Naive B cell (primary cell): ENCODE results near the gene CCDC167. TPM values are rescaled to one million over a fixed set of nuclear protein-coding genes. Genes with fewer than 3 reads are reported as not detected.

Experiments used
- ATAC-seq, 2 donors: fragments of 150-1000 bp; cut with Tn5 transposase; 2 replicates each; pipeline ENCODE4 v1.10.0; 2021; ENCODE audit warnings: low read depth in 2 of 2, mild to moderate bottlenecking in 2 of 2, moderate library complexity in 2 of 2
- DNase-seq: peaks from one replicate; pipeline ENCODE4 v3.0.0; 2022
- H3K27ac Mint-ChIP-seq, 6 donors: one replicate each; pipeline ENCODE4 v1.8.0; 2020 to 2022; ENCODE audit warnings: mild to moderate bottlenecking in 6 of 6, mixed read lengths in 6 of 6, moderate library complexity in 5 of 6, inconsistent platforms in 2 of 6
- H3K27me3 Mint-ChIP-seq, 3 donors: one replicate each; pipeline ENCODE4 v1.8.0; 2021 to 2022; ENCODE audit warnings: mixed read lengths in 3 of 3, mild to moderate bottlenecking in 1 of 3
- H3K36me3 Mint-ChIP-seq, 2 donors: one replicate each; pipeline ENCODE4 v1.8.0; 2020 to 2022; ENCODE audit warnings: mixed read lengths in 2 of 2, inconsistent platforms in 1 of 2, mild to moderate bottlenecking in 1 of 2
- H3K4me1 Mint-ChIP-seq, 3 donors: one replicate each; pipeline ENCODE4 v1.8.0; 2020 to 2022; ENCODE audit warnings: mixed read lengths in 3 of 3, inconsistent platforms in 1 of 3, mild to moderate bottlenecking in 1 of 3, moderate library complexity in 1 of 3
- H3K4me3 Mint-ChIP-seq, 8 donors: one replicate each; pipeline ENCODE4 v1.8.0; 2020 to 2022; ENCODE audit warnings: mild to moderate bottlenecking in 8 of 8, mixed read lengths in 8 of 8, moderate library complexity in 8 of 8, inconsistent platforms in 2 of 8
- H3K9me3 Mint-ChIP-seq, 7 donors: one replicate each; pipeline ENCODE4 v1.8.0; 2020 to 2022; ENCODE audit warnings: mixed read lengths in 7 of 7, mild to moderate bottlenecking in 5 of 7, inconsistent platforms in 2 of 7, moderate library complexity in 1 of 7
- polyA plus RNA-seq, 6 donors: library from polyadenylated mRNA; unstranded; fragments of 300-500 nt; fragmentation: Illumina TruSeq; gene quantifications; one replicate each; pipeline ENCODE4 v1.2.3, GENCODE V29; 2021; ENCODE audit warnings: low read depth in 6 of 6

The CCDC167 gene
- polyA plus RNA-seq, result 10 to 100 TPM; 35.2 to 61.3 (median 52.4) TPM

DNA sequence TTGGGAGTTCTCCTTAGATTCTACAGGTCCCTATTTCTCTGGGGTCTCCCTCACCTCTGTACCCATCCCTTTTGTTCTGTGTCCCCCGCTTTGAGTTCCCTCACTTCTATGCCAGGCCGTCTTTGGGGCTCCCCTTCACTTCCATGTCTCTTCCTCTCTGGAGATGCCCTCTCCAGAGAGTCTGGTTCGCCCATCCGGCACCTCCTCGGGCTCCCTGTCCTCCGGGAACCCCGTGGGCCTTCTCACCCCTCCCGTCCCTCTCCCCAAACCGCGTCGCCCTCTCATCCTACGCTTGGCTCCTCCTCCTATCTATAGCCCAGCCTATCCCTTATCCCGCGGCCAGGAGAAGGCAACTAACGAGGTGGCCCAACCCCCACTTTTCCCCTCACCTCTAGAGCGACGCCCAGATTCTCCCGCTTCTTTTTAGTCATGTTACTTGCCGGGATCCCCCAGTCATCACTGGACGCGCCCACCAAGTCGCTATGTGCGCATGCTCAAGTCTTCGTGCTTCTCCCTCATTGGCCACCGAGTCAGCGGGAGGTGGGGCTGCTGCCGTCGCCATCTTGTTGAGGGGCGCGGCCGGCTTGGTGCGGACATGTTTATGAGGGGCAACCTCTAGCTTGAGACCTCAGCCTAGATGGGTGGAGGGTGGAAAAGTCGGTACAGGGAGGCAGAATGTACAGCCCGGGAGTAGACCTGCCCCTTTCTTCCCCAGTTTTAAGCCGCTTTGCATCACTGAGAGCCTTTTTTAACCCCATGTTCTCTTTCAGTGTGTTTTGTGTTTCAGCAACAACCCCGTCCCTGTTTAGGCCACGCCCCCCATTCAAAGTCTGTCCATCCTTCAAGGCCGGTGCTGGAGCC is at the start of gene CCDC167:
Gene CCDC167, minus strand, starts transcription at position 461 of the 861 bp plus-strand sequence. Its CDS starts 30 bp downstream, at position 431.
- DNase-seq (peak; percentile 92), ATAC-seq (peak; percentile 53 to 73)
- H3K27ac Mint-ChIP-seq, result peak within 1 kb of the TSS; percentile 96 to 99 (median 98)
- peak within 1 kb of the TSS; percentile 86 to 100 (median 97) for H3K4me3 Mint-ChIP-seq
- no peaks in the 10 kb centered on the region for H3K36me3 Mint-ChIP-seq
- H3K9me3 Mint-ChIP-seq, result no peaks in the 10 kb centered on the region
- H3K4me1 Mint-ChIP-seq, result peaks cover 41 to 79% (median 48%) of the 10 kb centered on the region in 3 donors
- no peaks in the 10 kb centered on the region for H3K27me3 Mint-ChIP-seq

GRCh38 chr6:37549154-37549553 is 49.5 kb upstream of the CCDC167 start:
- DNase-seq (no peak), ATAC-seq (peak in 1 of 2 donors; percentile 11)
- H3K9me3 Mint-ChIP-seq, result no peaks in the 10 kb centered on the region
- no peaks in the 10 kb centered on the region for H3K36me3 Mint-ChIP-seq
- peak overlapping the region in 5 of 6 donors; percentile 24 to 88 (median 72) for H3K27ac Mint-ChIP-seq
- no peaks in the 10 kb centered on the region for H3K27me3 Mint-ChIP-seq
- H3K4me1 Mint-ChIP-seq, result peaks cover 63 to 96% (median 64%) of the 10 kb centered on the region in 3 donors
- peak overlapping the region in 5 of 8 donors; percentile 25 to 77 (median 58) for H3K4me3 Mint-ChIP-seq

DNA sequence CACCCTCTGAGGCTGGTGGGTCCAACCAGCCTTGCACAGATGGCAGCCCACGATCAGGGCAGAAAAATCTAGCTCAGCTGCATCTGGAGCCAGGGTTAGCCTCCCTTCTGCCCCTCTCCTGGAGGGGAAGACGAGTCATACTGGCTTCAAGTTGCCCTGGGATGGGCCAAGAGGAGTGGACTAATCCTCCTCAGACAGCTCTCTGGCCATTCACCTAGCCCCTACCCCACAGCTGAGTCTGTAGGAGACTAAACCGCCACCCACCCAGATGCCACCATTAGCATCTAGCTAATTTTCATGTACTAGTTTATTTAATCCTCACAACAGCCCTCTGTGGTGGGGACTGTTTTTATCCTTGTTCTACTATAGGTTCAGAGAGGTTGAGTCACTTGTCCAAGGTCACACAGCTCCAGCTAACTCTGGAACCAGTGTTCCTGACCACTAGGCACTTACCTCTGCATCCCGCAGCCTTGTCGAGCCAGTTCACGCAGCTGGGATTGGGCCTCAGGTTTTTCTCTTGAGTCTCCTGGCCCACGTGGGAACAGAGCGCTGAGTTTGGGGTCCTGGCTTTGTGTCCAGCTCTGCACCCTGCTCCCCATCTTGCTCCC is 48.5 kb upstream of the CCDC167 start:
- peak overlapping the region in 5 of 8 donors; percentile 7 to 89 (median 48) for H3K4me3 Mint-ChIP-seq
- peaks cover 63 to 96% (median 64%) of the 10 kb centered on the region in 3 donors for H3K4me1 Mint-ChIP-seq
- no peaks in the 10 kb centered on the region for H3K27me3 Mint-ChIP-seq
- no peaks in the 10 kb centered on the region for H3K36me3 Mint-ChIP-seq
- peak overlapping the region in 4 of 6 donors; percentile 68 to 96 (median 84) for H3K27ac Mint-ChIP-seq
- ATAC-seq (no peak), DNase-seq (no peak)
- no peaks in the 10 kb centered on the region for H3K9me3 Mint-ChIP-seq

DNA sequence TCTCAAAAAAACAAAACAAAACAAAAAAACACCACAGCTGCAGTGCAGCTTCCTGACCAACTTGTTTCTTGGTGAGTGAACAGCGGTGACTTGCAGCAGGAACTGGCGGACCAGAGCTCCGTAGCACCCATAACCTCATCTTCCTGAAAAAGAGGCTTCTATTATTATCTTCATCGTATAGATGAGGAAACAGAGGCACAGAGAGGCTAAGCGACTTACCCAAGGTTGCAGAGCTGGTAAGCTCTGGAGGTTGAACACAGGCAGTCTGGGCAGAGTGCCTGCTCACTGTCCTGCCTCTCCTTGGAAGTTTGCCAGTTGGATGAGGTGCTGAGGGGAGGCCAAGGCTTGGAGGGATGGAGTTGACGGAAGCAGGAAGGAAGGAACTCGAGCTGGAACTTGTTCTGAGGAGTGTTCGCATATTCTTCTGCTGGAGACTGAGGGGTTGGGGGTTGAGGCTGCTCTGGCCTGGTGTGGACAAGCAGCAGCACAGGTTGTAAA is 47.9 kb upstream of the CCDC167 start:
- Mint-ChIP-seq H3K27ac (peak overlapping the region in 5 of 6 donors; percentile 82 to 97 (median 96)), H3K9me3 (no peaks in the 10 kb centered on the region), H3K4me1 (peaks cover 66 to 95% (median 67%) of the 10 kb centered on the region in 3 donors), H3K4me3 (peak overlapping the region; percentile 1 to 89 (median 40)), H3K27me3 (no peaks in the 10 kb centered on the region), H3K36me3 (no peaks in the 10 kb centered on the region)
- DNase-seq, result peak; percentile 51
- peak; percentile 73 to 79 for ATAC-seq

GRCh38 chr6:37546141-37546871 is 46.6 kb upstream of the CCDC167 start:
- peaks cover 66 to 91% (median 70%) of the 10 kb centered on the region in 3 donors for H3K4me1 Mint-ChIP-seq
- H3K36me3 Mint-ChIP-seq, result no peaks in the 10 kb centered on the region
- no peak for ATAC-seq
- H3K9me3 Mint-ChIP-seq, result no peaks in the 10 kb centered on the region
- H3K27ac Mint-ChIP-seq, result peak overlapping the region in 4 of 6 donors; percentile 57 to 89 (median 78)
- no peaks in the 10 kb centered on the region for H3K27me3 Mint-ChIP-seq
- no peak for DNase-seq
- H3K4me3 Mint-ChIP-seq, result peak overlapping the region in 4 of 8 donors; percentile 16 to 59 (median 39)

- no peak for DNase-seq
- peak overlapping the region; percentile 71 to 91 (median 79) for H3K27ac Mint-ChIP-seq
- H3K4me1 Mint-ChIP-seq, result peaks cover 65 to 90% (median 78%) of the 10 kb centered on the region in 3 donors
- H3K36me3 Mint-ChIP-seq, result no peaks in the 10 kb centered on the region
- H3K27me3 Mint-ChIP-seq, result no peaks in the 10 kb centered on the region
- peak; percentile 47 to 52 for ATAC-seq
- H3K4me3 Mint-ChIP-seq, result peak overlapping the region in 6 of 8 donors; percentile 11 to 88 (median 44)
- no peaks in the 10 kb centered on the region for H3K9me3 Mint-ChIP-seq
Observed at GRCh38 chr6:37544530-37544929, 44.8 kb upstream of the CCDC167 start.

DNA sequence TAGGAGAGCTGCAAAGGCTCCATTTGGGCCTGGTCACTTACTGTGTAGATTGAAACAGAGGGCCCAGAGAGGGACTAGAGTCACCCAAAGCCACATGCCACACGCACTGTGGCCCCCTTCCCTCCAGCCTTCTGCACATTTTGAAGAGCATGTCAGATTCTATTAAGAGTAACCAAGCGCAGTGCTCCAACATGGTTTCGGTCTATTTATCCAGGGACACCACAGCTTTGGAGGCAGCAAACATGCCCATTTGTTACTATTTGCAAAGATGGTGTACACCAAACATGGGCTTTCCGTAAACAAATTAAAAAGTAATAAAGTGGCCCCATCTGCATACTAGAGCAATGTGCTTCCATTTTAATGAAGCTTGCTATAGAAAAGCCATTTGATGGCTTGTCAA is 43.7 kb upstream of the CCDC167 start:
- ATAC-seq, result no peak
- Mint-ChIP-seq H3K9me3 (no peaks in the 10 kb centered on the region), H3K4me1 (peaks cover 58 to 90% (median 69%) of the 10 kb centered on the region in 3 donors), H3K27me3 (no peaks in the 10 kb centered on the region), H3K27ac (peak overlapping the region in 3 of 6 donors; percentile 14 to 87 (median 64)), H3K36me3 (no peaks in the 10 kb centered on the region), H3K4me3 (peak overlapping the region in 3 of 8 donors; percentile 25 to 39 (median 37))
- no peak for DNase-seq

DNA sequence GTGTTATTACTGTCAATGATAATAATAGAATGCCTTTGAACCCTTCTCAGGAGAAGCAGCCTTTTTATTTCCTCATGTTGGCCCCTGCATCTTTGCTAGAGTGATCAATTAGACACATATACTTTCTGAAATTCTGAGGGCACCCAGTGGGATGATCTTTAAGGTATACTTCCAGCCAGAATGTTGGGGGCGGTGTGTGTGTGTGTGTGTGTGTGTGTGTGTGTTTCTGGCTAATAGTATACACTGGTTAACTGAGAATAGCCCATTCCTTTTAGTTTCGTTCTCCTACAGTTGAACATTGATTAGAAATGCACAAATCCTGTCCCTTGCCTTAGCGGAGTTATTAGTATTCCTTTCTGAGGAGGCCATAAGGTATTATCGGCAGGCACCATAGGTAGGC is 41.7 kb upstream of the CCDC167 start:
- Mint-ChIP-seq H3K9me3 (no peaks in the 10 kb centered on the region), H3K27me3 (peaks cover 0 to 6% (median 0%) of the 10 kb centered on the region in 3 donors), H3K4me1 (peaks cover 54 to 87% (median 64%) of the 10 kb centered on the region in 3 donors), H3K36me3 (no peaks in the 10 kb centered on the region), H3K27ac (peak overlapping the region in 2 of 6 donors; percentile 85 to 87), H3K4me3 (no peak overlapping the region)
- DNase-seq (no peak), ATAC-seq (no peak)

- peak overlapping the region in 1 of 8 donors; percentile 63 for H3K4me3 Mint-ChIP-seq
- H3K36me3 Mint-ChIP-seq, result no peaks in the 10 kb centered on the region
- peaks cover 48 to 84% (median 64%) of the 10 kb centered on the region in 3 donors for H3K4me1 Mint-ChIP-seq
- ATAC-seq (no peak), DNase-seq (no peak)
- H3K9me3 Mint-ChIP-seq, result no peaks in the 10 kb centered on the region
- H3K27ac Mint-ChIP-seq, result peak overlapping the region in 4 of 6 donors; percentile 12 to 61 (median 42)
- H3K27me3 Mint-ChIP-seq, result peaks cover 0 to 10% (median 4%) of the 10 kb centered on the region in 3 donors
Observed at GRCh38 chr6:37540390-37540789, 40.7 kb upstream of the CCDC167 start.

DNA sequence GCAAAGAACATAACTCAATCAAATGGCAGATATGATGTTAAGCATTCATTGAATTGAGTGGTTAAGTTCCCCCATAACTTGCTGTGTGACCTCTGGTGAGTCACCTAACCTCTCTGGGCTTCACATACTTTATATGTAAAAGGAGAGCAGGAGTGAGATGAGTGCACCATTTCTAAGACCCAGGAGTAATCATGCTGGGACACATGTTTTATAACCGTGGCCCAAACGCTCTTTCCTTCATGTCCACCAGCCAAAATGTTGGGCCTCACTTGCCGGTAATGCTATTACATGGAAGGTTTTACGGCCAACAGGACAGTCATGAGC is 40.3 kb upstream of the CCDC167 start:
- no peak for DNase-seq
- H3K36me3 Mint-ChIP-seq, result no peaks in the 10 kb centered on the region
- peaks cover 45 to 84% (median 64%) of the 10 kb centered on the region in 3 donors for H3K4me1 Mint-ChIP-seq
- ATAC-seq, result no peak
- H3K4me3 Mint-ChIP-seq, result no peak overlapping the region
- H3K9me3 Mint-ChIP-seq, result no peaks in the 10 kb centered on the region
- peaks cover 0 to 13% (median 4%) of the 10 kb centered on the region in 3 donors for H3K27me3 Mint-ChIP-seq
- H3K27ac Mint-ChIP-seq, result peak overlapping the region in 3 of 6 donors; percentile 12 to 88 (median 39)

GRCh38 chr6:37539171-37540028 is 39.7 kb upstream of the CCDC167 start:
- Mint-ChIP-seq H3K36me3 (no peaks in the 10 kb centered on the region), H3K9me3 (no peaks in the 10 kb centered on the region), H3K27me3 (peaks cover 0 to 13% (median 4%) of the 10 kb centered on the region in 3 donors), H3K4me1 (peaks cover 39 to 79% (median 61%) of the 10 kb centered on the region in 3 donors), H3K27ac (peak overlapping the region in 3 of 6 donors; percentile 12 to 88 (median 26)), H3K4me3 (no peak overlapping the region)
- ATAC-seq (no peak), DNase-seq (no peak)

DNA sequence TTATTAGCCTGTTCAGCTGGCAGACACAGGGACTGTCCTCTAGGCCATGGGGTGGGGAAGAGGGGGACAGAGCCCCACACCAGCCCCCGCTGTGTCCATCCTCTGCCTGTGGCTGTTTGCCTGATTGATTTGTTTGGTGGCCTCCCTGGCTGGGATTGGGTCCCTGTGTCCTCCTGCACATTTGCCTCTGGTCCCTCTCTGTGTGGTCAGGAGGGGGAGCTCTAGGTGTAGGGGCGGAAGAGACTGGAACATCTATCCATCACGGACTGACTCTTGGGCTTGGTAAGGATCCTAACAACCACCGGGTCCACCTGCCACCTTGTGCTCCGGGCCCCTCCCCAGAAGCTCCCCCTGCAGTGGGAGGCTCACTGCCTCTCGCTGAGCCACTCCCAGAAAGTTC is 38.4 kb upstream of the CCDC167 start:
- H3K9me3 Mint-ChIP-seq, result no peaks in the 10 kb centered on the region
- H3K4me1 Mint-ChIP-seq, result peaks cover 29 to 66% (median 50%) of the 10 kb centered on the region in 3 donors
- peak overlapping the region in 3 of 8 donors; percentile 13 to 54 (median 49) for H3K4me3 Mint-ChIP-seq
- ATAC-seq, result no peak
- H3K27me3 Mint-ChIP-seq, result peaks cover 8 to 22% (median 12%) of the 10 kb centered on the region in 3 donors
- peak overlapping the region in 2 of 6 donors; percentile 51 to 59 for H3K27ac Mint-ChIP-seq
- H3K36me3 Mint-ChIP-seq, result no peaks in the 10 kb centered on the region
- DNase-seq, result no peak
